Measurements from ENCODE around the gene LSAMP.
A peak's percentile ranks its signal among the peaks of the same experiment; 100 is the strongest.

LSAMP gene

GRCh38 chr3:115961380-115961779, 483.9 kb downstream of the LSAMP start:
- no peak for DNase-seq (ENCODE audit: low read depth in 2 of 2)

- no peak for DNase-seq (ENCODE audit: low read depth in 2 of 2)
Measured at GRCh38 chr3:115960799-115961198, 484.5 kb downstream of the LSAMP start.

- no peak for DNase-seq (ENCODE audit: low read depth in 2 of 2)
Measured at GRCh38 chr3:115958526-115958925, 486.8 kb downstream of the LSAMP start.

DNA sequence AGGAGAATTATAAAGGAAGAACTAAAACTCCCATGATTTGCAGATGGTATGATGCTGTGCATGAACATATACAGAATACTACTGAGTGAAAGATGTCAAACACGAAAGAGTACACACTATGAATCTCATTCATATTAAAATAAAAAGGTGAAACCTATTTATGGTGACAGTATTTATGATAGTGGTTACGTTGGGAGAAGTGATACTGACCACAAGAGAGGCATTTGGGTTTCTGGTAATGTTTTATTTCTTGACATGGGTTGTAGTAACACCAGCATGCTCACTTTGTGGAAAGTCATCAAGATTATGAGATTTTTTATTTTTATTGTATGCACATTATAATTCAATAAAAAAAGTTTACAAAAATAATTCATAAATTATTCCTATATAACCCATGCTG, 498.0 kb downstream of the LSAMP start:
- DNase-seq (ENCODE audit: low read depth in 2 of 2): no peak

DNA sequence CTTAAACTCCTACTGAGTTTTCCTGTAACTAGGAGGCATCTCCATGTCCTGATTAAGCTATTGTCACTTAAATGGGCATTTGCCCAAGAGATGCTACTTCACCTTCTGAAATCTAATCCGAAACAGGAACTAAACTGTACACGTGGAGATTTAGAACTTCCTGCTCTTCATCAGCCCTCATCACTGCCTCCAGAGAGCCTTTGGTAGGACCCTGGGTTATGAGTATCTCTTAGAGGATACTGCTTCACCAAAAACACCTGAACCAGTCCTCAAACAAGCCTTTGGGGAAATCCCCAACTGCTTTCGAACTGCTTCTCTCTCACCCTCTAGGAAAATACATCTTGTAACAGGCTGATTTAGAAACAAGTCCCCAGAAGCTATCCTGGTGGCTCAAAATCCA, 501.7 kb downstream of the LSAMP start:
- no peak for DNase-seq (ENCODE audit: low read depth in 2 of 2)

DNA sequence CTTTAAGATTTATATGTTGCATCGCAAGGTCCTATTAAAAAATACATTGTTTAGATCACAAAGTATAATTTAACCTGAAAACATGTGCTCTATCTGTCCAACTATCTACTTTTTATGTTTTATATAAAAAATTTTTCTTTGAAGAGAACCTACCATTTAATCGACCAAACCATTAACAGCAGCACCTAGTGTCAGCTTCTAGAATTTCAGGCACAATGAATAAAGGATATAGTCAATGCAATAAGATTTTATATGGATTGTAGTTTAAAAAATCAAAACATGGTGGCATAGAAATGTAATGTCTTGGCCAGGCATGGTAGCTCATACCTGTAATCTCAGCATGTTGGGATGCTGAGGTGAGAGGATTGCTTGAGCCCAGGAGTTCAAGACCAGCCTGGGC, 508.2 kb downstream of the LSAMP start:
- no peak for DNase-seq (ENCODE audit: low read depth in 2 of 2)

- DNase-seq (ENCODE audit: low read depth in 2 of 2): no peak
Measured at GRCh38 chr3:115932807-115933206, 512.5 kb downstream of the LSAMP start.

DNA sequence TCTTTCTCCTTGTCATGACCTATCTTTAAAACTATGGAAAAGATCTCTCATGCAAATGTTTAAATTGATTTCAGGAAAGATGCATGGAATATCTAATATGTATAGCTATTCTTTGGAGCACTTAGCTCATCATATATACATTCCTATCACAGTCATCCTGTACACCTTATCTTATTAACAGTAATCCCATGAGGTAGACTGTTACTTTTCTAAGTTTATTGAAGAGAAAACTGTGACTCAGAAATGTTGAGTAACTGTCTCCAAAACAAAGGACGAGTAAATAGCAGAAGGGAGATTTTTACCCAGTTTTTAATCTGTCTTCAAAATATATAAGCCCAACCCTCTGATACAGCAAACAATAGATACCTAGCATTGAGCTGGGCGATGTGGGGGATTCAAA, 513.7 kb downstream of the LSAMP start:
- DNase-seq (ENCODE audit: low read depth in 2 of 2): no peak

DNA sequence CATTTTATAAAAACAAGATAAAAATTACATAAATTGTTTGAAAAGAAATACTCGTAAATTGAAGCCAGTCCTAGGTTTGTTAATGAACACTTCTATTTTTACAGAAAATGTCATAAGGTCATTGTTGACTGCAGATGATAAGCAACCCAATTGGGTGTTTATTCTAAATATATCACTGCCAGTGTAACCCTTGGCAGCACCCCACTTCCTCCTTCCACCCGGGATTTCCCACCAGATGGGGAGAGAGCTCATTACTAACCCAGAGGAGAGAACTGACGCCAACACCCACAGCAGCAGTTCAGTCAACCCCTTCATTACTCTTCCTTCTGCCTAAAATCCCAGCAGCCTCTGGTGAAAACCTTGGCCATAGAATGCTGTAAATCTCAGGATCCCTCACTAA, 514.4 kb downstream of the LSAMP start:
- DNase-seq (ENCODE audit: low read depth in 2 of 2): no peak

- no peak for DNase-seq (ENCODE audit: low read depth in 2 of 2)
Measured at GRCh38 chr3:115930168-115930567, 515.1 kb downstream of the LSAMP start.

DNA sequence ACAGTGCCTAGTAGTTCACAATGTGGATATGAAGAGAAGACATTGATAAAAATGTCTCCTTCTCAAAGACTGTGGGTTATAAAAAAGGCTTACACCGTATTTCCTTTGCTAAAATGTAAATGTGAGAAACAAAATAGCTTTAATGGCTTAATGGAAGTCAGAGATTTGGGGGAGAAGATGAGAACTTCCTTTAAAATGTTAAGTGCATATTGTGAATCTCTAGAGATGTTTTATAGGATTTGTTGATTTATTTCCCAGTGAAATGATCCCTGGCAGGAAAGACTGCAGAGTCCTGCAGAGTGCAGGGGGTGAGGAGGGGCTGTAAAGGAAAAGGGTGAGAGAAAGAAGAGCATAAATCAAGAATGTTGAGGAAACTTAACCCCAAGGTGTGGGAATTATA, 516.9 kb downstream of the LSAMP start:
- no peak for DNase-seq (ENCODE audit: low read depth in 2 of 2)

- no peak for DNase-seq (ENCODE audit: low read depth in 2 of 2)
Measured at GRCh38 chr3:115927197-115927596, 518.1 kb downstream of the LSAMP start.

GRCh38 chr3:115922681-115923347, 522.5 kb downstream of the LSAMP start:
- peak; percentile 13 to 24 for DNase-seq (ENCODE audit: low read depth in 2 of 2)

GRCh38 chr3:115921711-115922110, 523.6 kb downstream of the LSAMP start:
- DNase-seq (ENCODE audit: low read depth in 2 of 2): no peak

DNA sequence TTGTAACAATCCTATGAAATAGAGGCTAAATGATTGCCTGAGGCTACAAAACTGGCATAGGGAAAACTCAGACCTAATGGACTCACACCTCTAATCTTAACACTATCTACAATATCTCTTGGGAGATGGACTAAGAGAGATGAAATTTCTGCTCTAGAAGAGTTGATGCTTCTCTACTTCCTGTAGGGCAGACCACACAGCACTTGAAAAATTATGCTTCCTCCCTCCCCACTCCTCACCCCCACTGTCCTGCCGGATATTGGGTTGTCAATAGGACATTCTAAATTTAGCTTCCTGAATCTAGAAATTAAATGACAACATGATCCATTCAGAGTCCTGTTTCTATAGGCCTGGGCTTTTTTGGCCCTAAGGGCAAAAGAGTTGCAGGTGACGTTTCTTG, 526.4 kb downstream of the LSAMP start:
- no peak for DNase-seq (ENCODE audit: low read depth in 2 of 2)

DNA sequence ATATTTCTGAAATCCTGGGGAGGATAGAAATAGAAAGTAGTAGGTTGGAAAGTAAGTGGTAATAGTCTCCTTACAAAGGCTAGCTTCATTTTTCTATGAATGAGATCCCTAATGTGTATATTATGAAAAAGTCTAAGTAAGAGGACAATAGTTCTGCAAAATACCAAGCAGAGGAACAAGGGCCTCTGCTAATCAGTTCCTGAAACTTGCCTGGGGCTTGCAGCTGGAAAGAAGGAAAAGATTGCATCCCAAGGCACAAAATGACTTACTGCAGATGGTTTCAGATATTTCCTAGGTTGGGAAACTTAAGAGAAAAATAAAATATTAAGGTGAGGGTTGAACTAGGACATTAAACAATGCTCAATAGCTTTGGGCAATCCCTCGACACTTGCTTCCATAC, 528.4 kb downstream of the LSAMP start:
- DNase-seq (ENCODE audit: low read depth in 2 of 2): no peak

- no peak for DNase-seq (ENCODE audit: low read depth in 2 of 2)
Measured at GRCh38 chr3:115915061-115915460, 530.2 kb downstream of the LSAMP start.

DNA sequence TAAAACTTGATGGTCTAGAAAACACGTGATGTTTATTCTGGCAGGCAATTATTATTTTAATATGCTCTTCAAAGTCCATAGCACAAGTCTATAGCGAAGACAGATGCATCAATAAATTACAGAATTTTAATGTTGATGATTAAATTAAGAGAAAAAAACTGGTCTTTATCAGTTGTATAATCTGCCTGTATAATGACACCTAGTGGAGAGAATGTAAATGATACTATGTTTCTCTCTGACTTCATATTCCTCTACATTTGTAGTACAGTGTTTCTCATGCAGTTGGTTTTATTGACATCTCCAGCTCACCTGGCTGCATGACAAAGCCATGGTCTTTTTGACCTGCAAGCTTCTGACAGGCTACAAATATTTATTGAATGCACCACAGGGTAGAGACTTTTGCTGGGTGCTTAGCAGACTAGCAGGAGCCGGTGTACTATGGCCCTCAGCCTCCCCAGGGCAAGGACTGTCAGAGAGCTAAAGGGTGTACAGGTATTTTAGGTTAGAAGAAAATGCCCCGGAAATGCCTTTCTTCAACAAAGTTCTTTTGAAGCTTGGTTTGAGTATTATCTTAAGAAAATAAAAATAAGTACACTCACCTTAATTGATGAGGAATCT, 532.1 kb downstream of the LSAMP start:
- no peak for DNase-seq (ENCODE audit: low read depth in 2 of 2)

DNA sequence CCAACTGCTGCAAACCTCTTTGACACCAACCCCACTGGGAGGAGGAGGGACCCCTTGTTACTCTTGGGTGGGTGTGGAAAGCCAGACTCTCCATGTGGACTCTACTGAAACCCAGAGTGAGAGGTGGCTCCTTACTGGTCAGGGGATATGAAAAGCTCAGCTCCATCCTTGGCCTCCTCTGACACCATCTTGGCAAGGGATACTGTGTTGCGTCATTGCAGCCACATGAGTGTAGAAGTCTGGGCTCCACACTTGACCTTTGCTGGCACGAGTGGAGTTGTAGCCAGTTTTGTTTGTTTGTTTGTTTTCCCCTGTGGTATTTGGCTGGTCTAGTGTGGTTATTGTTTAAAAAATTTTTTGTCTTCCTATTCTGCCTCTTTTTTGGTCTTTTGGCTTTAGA, 532.9 kb downstream of the LSAMP start:
- no peak for DNase-seq (ENCODE audit: low read depth in 2 of 2)

DNA sequence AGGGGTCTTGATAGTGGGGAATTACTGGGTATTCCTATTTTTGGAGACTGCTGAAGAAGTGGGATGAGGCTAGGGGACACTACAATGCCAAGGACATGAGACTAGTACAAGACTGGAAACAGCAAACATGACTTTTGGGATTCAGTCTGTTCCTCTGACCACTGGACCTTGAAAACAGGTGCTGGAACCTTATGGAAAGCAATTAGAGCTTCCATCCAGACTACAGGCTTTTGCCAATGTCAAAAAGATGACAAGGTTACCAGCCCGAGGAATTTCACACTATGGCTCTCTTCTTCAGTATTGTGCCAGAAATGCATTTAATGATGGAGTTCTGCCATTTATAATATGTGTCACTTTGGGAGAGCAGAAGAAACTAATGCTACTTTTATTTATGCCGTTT, 539.4 kb downstream of the LSAMP start:
- no peak for DNase-seq (ENCODE audit: low read depth in 2 of 2)

GRCh38 chr3:115903843-115904242, 541.4 kb downstream of the LSAMP start:
- peak; percentile 19 to 20 for DNase-seq (ENCODE audit: low read depth in 2 of 2)

GRCh38 chr3:115901008-115901407, 544.3 kb downstream of the LSAMP start:
- no peak for DNase-seq (ENCODE audit: low read depth in 2 of 2)

- DNase-seq (ENCODE audit: low read depth in 2 of 2): no peak
Measured at GRCh38 chr3:115899535-115899934, 545.8 kb downstream of the LSAMP start.
